ENCODE results near the gene SCRN2.

DNA sequence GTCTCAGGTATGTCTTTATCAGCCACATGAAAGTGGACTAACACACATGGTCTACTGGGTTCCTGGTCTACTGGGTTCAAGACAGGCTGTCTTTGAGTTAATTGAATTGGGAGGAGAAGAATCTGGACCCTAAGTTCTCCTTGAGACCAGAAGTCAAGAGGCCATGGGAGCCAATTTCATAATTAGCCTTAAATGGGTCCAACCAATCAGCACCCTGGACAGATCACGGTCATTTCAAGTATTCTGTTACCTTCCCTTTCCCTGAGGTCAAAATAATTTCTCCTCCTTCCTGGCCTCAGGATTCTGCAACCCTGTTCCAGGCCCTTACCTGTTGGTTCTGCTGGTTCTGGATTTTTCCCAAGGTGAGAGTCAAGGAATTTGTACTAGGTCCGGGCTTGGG, 43.3 kb downstream of the SCRN2 start:
- TF ChIP-seq, protein P1, sequence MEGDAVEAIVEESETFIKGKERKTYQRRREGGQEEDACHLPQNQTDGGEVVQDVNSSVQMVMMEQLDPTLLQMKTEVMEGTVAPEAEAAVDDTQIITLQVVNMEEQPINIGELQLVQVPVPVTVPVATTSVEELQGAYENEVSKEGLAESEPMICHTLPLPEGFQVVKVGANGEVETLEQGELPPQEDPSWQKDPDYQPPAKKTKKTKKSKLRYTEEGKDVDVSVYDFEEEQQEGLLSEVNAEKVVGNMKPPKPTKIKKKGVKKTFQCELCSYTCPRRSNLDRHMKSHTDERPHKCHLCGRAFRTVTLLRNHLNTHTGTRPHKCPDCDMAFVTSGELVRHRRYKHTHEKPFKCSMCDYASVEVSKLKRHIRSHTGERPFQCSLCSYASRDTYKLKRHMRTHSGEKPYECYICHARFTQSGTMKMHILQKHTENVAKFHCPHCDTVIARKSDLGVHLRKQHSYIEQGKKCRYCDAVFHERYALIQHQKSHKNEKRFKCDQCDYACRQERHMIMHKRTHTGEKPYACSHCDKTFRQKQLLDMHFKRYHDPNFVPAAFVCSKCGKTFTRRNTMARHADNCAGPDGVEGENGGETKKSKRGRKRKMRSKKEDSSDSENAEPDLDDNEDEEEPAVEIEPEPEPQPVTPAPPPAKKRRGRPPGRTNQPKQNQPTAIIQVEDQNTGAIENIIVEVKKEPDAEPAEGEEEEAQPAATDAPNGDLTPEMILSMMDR (IDR thresholded peaks at IDR 0.05), result no peak
- TF ChIP-seq POLR2AphosphoS5 (IDR thresholded peaks at IDR 0.05; ENCODE audit: insufficient read depth in 1 of 2, low read depth in 1 of 2), result no peak
